A549 (cell line): ENCODE results near the gene MIPOL1. TPM values are rescaled to one million over a fixed set of nuclear protein-coding genes. Genes with fewer than 3 reads are reported as not detected.
A peak's percentile ranks its signal among the peaks of the same experiment; 100 is the strongest.

Experiments
- ATAC-seq, 2 experiments: fragments of 200-7000 bp in 1 of 2; fragments of >200 bp in 1 of 2; cut with Nextera tagmentation in 1 of 2; cut with Tn5 transposase in 1 of 2; 3 replicates each; pipeline versions ENCODE4 v1.8.0 to v1.9.1; 2018 to 2020; ENCODE audit warnings: mild to moderate bottlenecking in 1 of 2, moderate library complexity in 1 of 2
- CTCF ChIA-PET: fragments of 300-600 bp; sonication (Branson Sonifier 250); formaldehyde crosslinking; extraction: SDS; loops from one replicate; lab custom pipeline; 2021; ENCODE audit warnings: antibody characterized with exemption, inconsistent platforms; lab: Yijun Ruan, JAX
- POLR2A ChIA-PET: fragments of 350-600 bp; formaldehyde crosslinking; extraction: SDS; loops from one replicate; lab custom pipeline; 2021; ENCODE audit warnings: antibody characterized with exemption, inconsistent platforms; lab: Yijun Ruan, JAX
- DNase-seq, 2 experiments: peaks; one replicate each; pipeline versions ENCODE4 v3.0.0 to v3.0.0-alpha.2; 2011 to 2016; ENCODE audit warnings: low read depth in 1 of 2, low spot score in 1 of 2
- FAIRE-seq: peaks from 2 replicates; lab custom pipeline; 2011; peaks lifted over from hg19 to GRCh38; lab: Jason Lieb, UNC
- H3K27ac ChIP-seq, 2 experiments: fragments of >200 bp; sonication (Bioruptor Twin); formaldehyde crosslinking; 3 replicates each; pipeline ENCODE4 v1.5.1; 2016 to 2017
- H3K4me1 ChIP-seq: fragments of >200 bp; sonication (Bioruptor Twin); formaldehyde crosslinking; 3 replicates; pipeline ENCODE4 v1.6.1; 2016
- H3K4me2 ChIP-seq: fragments of >200 bp; sonication (Bioruptor Twin); formaldehyde crosslinking; 3 replicates; pipeline ENCODE4 v1.6.1; 2016
- H3K4me3 ChIP-seq: fragments of >200 bp; sonication (Bioruptor Twin); formaldehyde crosslinking; 3 replicates; pipeline ENCODE4 v1.5.1; 2016
- H3K9me3 ChIP-seq: fragments of >200 bp; sonication (Bioruptor Twin); formaldehyde crosslinking; 3 replicates; pipeline ENCODE4 v1.6.1; 2016
- ATOH8 ChIP-seq: fragments of 250-450 bp; sonication (Bioruptor Pico); IDR thresholded peaks from 2 replicates; pipeline ENCODE4 v1.5.0; 2020; ENCODE audit warnings: low read depth, mild to moderate bottlenecking, moderate library complexity
- CBX2 ChIP-seq: fragments of 200-600 bp; sonication (generic); IDR thresholded peaks from 2 replicates; pipeline ENCODE4 v1.6.1; 2016; ENCODE audit warnings: low read depth, mild to moderate bottlenecking, borderline replicate concordance
- CBX8 ChIP-seq: fragments of 200-600 bp; sonication (generic); IDR thresholded peaks from 2 replicates; pipeline ENCODE4 v1.6.1; 2016
- CHD2 ChIP-seq: fragments of 150-350 bp; IDR thresholded peaks from 2 replicates; pipeline ENCODE4 v1.6.1; 2014; ENCODE audit warnings: low read length; ENCODE audit not compliant: partially characterized antibody
- CHD4 ChIP-seq: fragments of 200-600 bp; sonication (generic); IDR thresholded peaks from 2 replicates; pipeline ENCODE4 v1.6.1; 2016; ENCODE audit warnings: antibody characterized with exemption, mild to moderate bottlenecking, borderline replicate concordance
- EHMT2 ChIP-seq: fragments of 200-600 bp; sonication (generic); IDR thresholded peaks from 2 replicates; pipeline ENCODE4 v1.6.1; 2016; ENCODE audit warnings: antibody characterized with exemption, low read depth, mild to moderate bottlenecking, moderate library complexity
- GATA3 ChIP-seq: IDR thresholded peaks from 2 replicates; pipeline ENCODE4 v1.6.1; 2012; ENCODE audit warnings: borderline replicate concordance
- HEYL ChIP-seq: fragments of 250-450 bp; sonication (Bioruptor Pico); IDR thresholded peaks from 2 replicates; pipeline ENCODE4 v1.8.0; 2021; ENCODE audit warnings: mild to moderate bottlenecking, moderate library complexity
- HOXB13 ChIP-seq: fragments of 250-450 bp; sonication (Bioruptor Pico); IDR thresholded peaks from 2 replicates; pipeline ENCODE4 v1.5.0; 2020; ENCODE audit warnings: low read depth, mild to moderate bottlenecking, moderate library complexity
- HOXB5 ChIP-seq: fragments of 250-450 bp; sonication (Bioruptor Pico); IDR thresholded peaks from 2 replicates; pipeline ENCODE4 v1.5.0; 2020; ENCODE audit warnings: mild to moderate bottlenecking, moderate library complexity
- JUN ChIP-seq, 2 experiments: fragments of >200 bp; sonication (Bioruptor Twin); formaldehyde crosslinking; IDR thresholded peaks; 2 replicates in 1 of 2; 3 replicates in 1 of 2; pipeline ENCODE4 v1.6.1; 2016 to 2017
- JUNB ChIP-seq: fragments of >200 bp; sonication (Bioruptor Twin); formaldehyde crosslinking; IDR thresholded peaks from 2 replicates; pipeline ENCODE4 v1.6.1; 2016
- MAX ChIP-seq: IDR thresholded peaks from 2 replicates; pipeline ENCODE4 v1.6.1; 2012
- NFE2L2 ChIP-seq: fragments of 150-350 bp; conservative IDR thresholded peaks from 2 replicates; pipeline ENCODE4 v1.6.1; 2014; ENCODE audit warnings: low read length
- NPAS2 ChIP-seq: fragments of 250-450 bp; sonication (Bioruptor Pico); IDR thresholded peaks from 2 replicates; pipeline ENCODE4 v1.8.0; 2022; ENCODE audit warnings: mild to moderate bottlenecking, moderate library complexity, borderline replicate concordance
- NR3C1 ChIP-seq: fragments of >200 bp; sonication (Bioruptor Twin); formaldehyde crosslinking; IDR thresholded peaks from 3 replicates; pipeline ENCODE4 v1.6.1; 2017
- PHF8 ChIP-seq: fragments of 200-600 bp; sonication (generic); IDR thresholded peaks from 2 replicates; pipeline ENCODE4 v1.6.1; 2016; ENCODE audit warnings: low read depth, mild to moderate bottlenecking, antibody characterized with exemption, moderate library complexity, borderline replicate concordance
- POLR2A ChIP-seq: IDR thresholded peaks from 2 replicates; pipeline ENCODE4 v1.6.1; 2012; ENCODE audit warnings: mild to moderate bottlenecking, low read length
- RAD21 ChIP-seq, 2 experiments: fragments of >200 bp in 1 of 2; sonication (Bioruptor Twin) in 1 of 2; formaldehyde crosslinking in 1 of 2; IDR thresholded peaks in 1 of 2; conservative IDR thresholded peaks in 1 of 2; 2 replicates in 1 of 2; 3 replicates in 1 of 2; pipeline ENCODE4 v1.6.1; 2012 to 2018; ENCODE audit warnings: inconsistent platforms in 1 of 2
- TFCP2L1 ChIP-seq: fragments of 250-450 bp; sonication (Bioruptor Pico); IDR thresholded peaks from 2 replicates; pipeline ENCODE4 v1.5.0; 2021; ENCODE audit warnings: mild to moderate bottlenecking
- ZC3H11A ChIP-seq: fragments of 450-650 bp; IDR thresholded peaks from 2 replicates; pipeline ENCODE4 v1.6.1; 2014; ENCODE audit warnings: antibody characterized with exemption, mild to moderate bottlenecking
- WGBS: methylation state at CpG from one replicate; pipeline ENCODE4 v1.1.6; 2017; ENCODE audit errors: missing lambda C conversion rate; 5-methylcytosine and 5-hydroxymethylcytosine counted together
- polyA plus RNA-seq, 4 experiments: library from polyadenylated mRNA; depleted of rRNA in 3 of 4; stranded (reverse); fragments of >200 nt; fragmentation: RNase III in 1 of 4; extraction: RNeasy Plus Mini Kit Qiagen cat#74134 plus additional on column Dnase treatment in 1 of 4; gene quantifications; 2 replicates in 3 of 4; 3 replicates in 1 of 4; pipeline ENCODE4 v1.2.3, GENCODE V29; 2011 to 2017

The MIPOL1 gene
- polyA plus RNA-seq, 2 of the 4 experiments (the other 2 are of a cell fraction), result 5.2 to 13.4 TPM

GRCh38 chr14:37363661-37364060 lies 165.9 kb downstream of the MIPOL1 start:
- WGBS, result 82% methylated on average over 9 of the region's 9 CpGs
- no peaks in the 10 kb centered on the region for H3K9me3 ChIP-seq
- ChIA-PET CTCF (no interaction called here), POLR2A (no interaction called here)
- no peak overlapping the region for H3K4me2 ChIP-seq
- FAIRE-seq, result no peak
- H3K4me1 ChIP-seq, result no peaks in the 10 kb centered on the region
- no peak overlapping the region for H3K27ac ChIP-seq
- DNase-seq, result no peak
- TF ChIP-seq POLR2A, result no peak
- no peak for TF ChIP-seq CHD4
- TF ChIP-seq JUN (IDR thresholded peaks at IDR 0.05), result no peak
- no peak for TF ChIP-seq ATOH8 (CRISPR knock-in tag)
- no peak for TF ChIP-seq HEYL
- no peak for TF ChIP-seq GATA3
- TF ChIP-seq PHF8, result no peak
- no peak for TF ChIP-seq ZC3H11A
- no peak for TF ChIP-seq CHD2
- no peak for TF ChIP-seq HOXB13 (CRISPR knock-in tag)
- no peak for TF ChIP-seq CBX2
- no peak for TF ChIP-seq RAD21 (conservative IDR thresholded peaks at IDR 0.05 in 1 of 2, IDR thresholded peaks at IDR 0.05 in 1 of 2)
- no peak for TF ChIP-seq MAX
- no peak for TF ChIP-seq TFCP2L1 (CRISPR knock-in tag)
- TF ChIP-seq NPAS2 (CRISPR knock-in tag), result no peak
- TF ChIP-seq NR3C1, result no peak
- no peak for TF ChIP-seq HOXB5
- TF ChIP-seq, all 56 proteins: peak for 0
- no peak for ATAC-seq
- H3K4me3 ChIP-seq, result no peak overlapping the region

- FAIRE-seq, result no peak
Observed at GRCh38 chr14:37369425-37369824, 171.7 kb downstream of the MIPOL1 start.

GRCh38 chr14:37375566-37375965 lies 177.8 kb downstream of the MIPOL1 start:
- CTCF ChIA-PET, result no interaction called here
- no peak overlapping the region for H3K27ac ChIP-seq
- TF ChIP-seq HOXB13 (CRISPR knock-in tag) (no peak), NFE2L2 (no peak)
- TF ChIP-seq, all 56 proteins: peak for 0
- Histone ChIP-seq H3K4me1 (no peaks in the 10 kb centered on the region), H3K4me2 (no peak overlapping the region), H3K4me3 (no peak overlapping the region), H3K9me3 (no peaks in the 10 kb centered on the region)
- no peak for ATAC-seq
- POLR2A ChIA-PET, result no interaction called here
- DNase-seq, result no peak
- FAIRE-seq, result no peak

More at GRCh38 chr14:37369425-37369824, 171.7 kb downstream of the MIPOL1 start:
- ChIA-PET POLR2A (no interaction called here), CTCF (no interaction called here)
- 29% methylated on average over 5 of the region's 5 CpGs for whole genome bisulfite sequencing
- Histone ChIP-seq H3K4me3 (no peak overlapping the region), H3K4me1 (no peaks in the 10 kb centered on the region), H3K4me2 (no peak overlapping the region), H3K9me3 (no peaks in the 10 kb centered on the region), H3K27ac (no peak overlapping the region)
- DNase-seq (peak in 1 of 2 experiments; percentile 6), ATAC-seq (no peak)
- no peak for TF ChIP-seq CBX8
- TF ChIP-seq HEYL, result no peak
- TF ChIP-seq ATOH8 (CRISPR knock-in tag), result no peak
- TF ChIP-seq EHMT2, result no peak
- TF ChIP-seq CHD2, result no peak
- no peak for TF ChIP-seq JUNB
